ENCODE measurements around the gene CELF6.

The CELF6 gene

DNA sequence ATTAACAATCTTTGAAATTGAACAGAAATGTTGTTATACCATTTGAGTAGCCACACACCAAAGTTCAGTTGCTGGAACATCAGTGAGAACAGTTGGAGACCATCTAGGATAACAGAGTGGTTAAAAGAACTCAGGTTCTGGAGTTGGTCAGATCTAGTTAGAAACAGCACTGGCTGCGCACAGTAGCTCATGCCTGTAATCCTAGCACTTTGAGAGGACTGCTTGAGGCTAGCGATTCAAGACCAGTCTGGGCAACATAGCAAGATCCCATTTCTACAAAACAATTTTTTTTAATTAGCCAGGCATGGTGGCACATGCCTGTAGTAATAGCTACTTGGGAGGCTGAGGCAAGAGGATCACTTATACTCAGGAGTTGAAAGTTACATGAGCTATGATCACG, 81.4 kb downstream of the CELF6 start:
- Histone ChIP-seq H3K27ac (replicated peaks; ENCODE audit: low read length) (no peak overlapping the region), H2BK120ac (ENCODE audit: low read depth, low read length) (no peak overlapping the region), H3K36me3 (replicated peaks in 1 of 2; ENCODE audit: control insufficient read depth in 2 of 2, insufficient read depth in 2 of 2, low read length in 2 of 2) (peaks cover 13 to 49% of the 10 kb centered on the region in 2 donors), H3K23ac (ENCODE audit: low read depth, low read length, poor library complexity) (no peak overlapping the region), H4K8ac (ENCODE audit: low read depth, low read length) (no peak overlapping the region), H3K4me2 (ENCODE audit: insufficient read depth, low read length, poor library complexity, severe bottlenecking) (no peak overlapping the region), H3K9ac (ENCODE audit: low read depth, low read length, poor library complexity) (no peak overlapping the region), H3K4ac (ENCODE audit: low read length) (no peak overlapping the region), H3K79me1 (ENCODE audit: low read depth, low read length) (no peaks in the 10 kb centered on the region), H2AFZ (ENCODE audit: low read length) (no peak overlapping the region), H2BK12ac (ENCODE audit: low read length) (no peak overlapping the region), H3K4me3 (ENCODE audit: low read length in 2 of 2) (no peak overlapping the region), H2BK15ac (ENCODE audit: low read length) (no peak overlapping the region), H4K91ac (ENCODE audit: low read depth, low read length, poor library complexity) (no peak overlapping the region), H3K4me1 (ENCODE audit: control insufficient read depth in 2 of 2, insufficient read depth in 1 of 2, low read depth in 1 of 2, low read length in 2 of 2) (peaks cover 0 to 9% of the 10 kb centered on the region in 2 donors), H3K27me3 (ENCODE audit: control insufficient read depth in 3 of 3, insufficient read depth in 3 of 3, low read depth in 1 of 3, low read length in 3 of 3) (no peaks in the 10 kb centered on the region), H3K14ac (ENCODE audit: low read length) (no peak overlapping the region), H3K18ac (ENCODE audit: low read length) (no peak overlapping the region), H2BK5ac (ENCODE audit: low read length) (no peak overlapping the region), H3K9me3 (replicated peaks in 1 of 2; ENCODE audit: control insufficient read depth in 2 of 2, insufficient read depth in 1 of 2, low read depth in 1 of 2, low read length in 2 of 2) (no peaks in the 10 kb centered on the region), H2AK5ac (ENCODE audit: low read depth, low read length) (no peak overlapping the region)
- no CpG with 5 or more reads among the region's 3 CpGs for WGBS, 2 donors (ENCODE audit: extremely low coverage in 2 of 2, insufficient read length in 2 of 2, insufficient replicate concordance in 1 of 2)
- DNase-seq (ENCODE audit: low spot score): no peak

DNA sequence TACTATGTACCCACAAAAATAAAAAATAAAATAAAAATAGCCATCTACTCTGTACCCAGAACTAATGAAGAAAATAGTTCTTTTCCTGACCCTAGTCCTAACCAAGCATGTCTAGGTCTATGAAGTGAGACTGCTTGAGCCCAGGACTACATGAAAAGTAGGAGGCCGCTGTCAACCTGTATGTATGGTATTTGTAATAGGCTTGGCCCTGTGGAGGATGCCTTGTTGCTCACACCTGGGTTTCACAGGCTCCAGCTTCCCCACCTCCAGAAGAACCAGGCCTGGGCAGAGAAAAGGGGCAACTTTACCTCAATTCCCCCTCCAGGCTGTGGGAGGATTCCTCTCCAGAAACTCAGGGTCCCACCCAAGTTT, 82.1 kb downstream of the CELF6 start:
- H3K4me3 ChIP-seq (ENCODE audit: low read length in 2 of 2): no peak overlapping the region
- WGBS, 2 donors (ENCODE audit: extremely low coverage in 2 of 2, insufficient read length in 2 of 2, insufficient replicate concordance in 1 of 2): no CpG with 5 or more reads among the region's 1 CpG
- no peaks in the 10 kb centered on the region for H3K27me3 ChIP-seq (ENCODE audit: control insufficient read depth in 3 of 3, insufficient read depth in 3 of 3, low read depth in 1 of 3, low read length in 3 of 3)

DNA sequence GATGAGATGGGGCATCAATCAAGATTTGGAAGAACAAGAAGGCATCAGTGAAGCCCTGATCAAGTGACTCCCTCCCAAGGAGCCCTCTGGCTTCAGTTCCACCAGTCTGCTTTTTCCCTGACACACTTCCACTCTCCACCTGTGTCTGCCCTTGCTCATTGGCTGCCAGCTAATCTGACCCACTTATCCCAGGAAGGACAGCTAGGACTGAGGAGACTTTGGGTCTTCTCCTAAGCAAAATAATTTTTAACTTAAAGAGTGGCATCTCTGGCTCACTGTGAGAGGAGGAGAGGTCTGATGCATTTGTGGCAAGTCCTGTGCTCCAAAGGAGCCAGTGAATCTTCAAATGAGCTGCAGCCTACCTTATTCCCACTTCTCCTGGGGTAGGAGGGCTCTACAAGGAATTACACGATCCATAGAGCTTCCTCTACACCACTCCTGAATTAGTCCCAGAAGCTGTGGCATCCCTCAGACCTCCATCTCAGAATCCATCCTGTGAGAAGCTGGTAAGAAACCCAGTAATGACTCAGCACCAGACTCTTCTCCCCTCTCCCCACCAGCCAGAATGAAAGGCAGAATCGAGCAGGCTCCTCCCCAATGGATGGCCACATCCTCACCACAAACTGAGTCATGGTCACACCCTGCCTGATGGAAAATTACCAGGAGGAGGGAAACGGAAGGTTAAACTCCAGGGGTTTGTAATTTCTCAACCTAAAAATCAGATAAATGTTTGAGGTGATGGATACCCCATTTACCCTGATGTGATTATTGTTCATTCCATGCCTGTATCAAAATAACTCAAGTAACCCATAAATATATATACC, 82.7 kb downstream of the CELF6 start:
- no peaks in the 10 kb centered on the region for H3K79me1 ChIP-seq (ENCODE audit: low read depth, low read length)
- H3K36me3 ChIP-seq (replicated peaks in 1 of 2; ENCODE audit: control insufficient read depth in 2 of 2, insufficient read depth in 2 of 2, low read length in 2 of 2): peaks cover 12 to 36% of the 10 kb centered on the region in 2 donors
- no peak overlapping the region for H3K18ac ChIP-seq (ENCODE audit: low read length)
- no peak overlapping the region for H3K4ac ChIP-seq (ENCODE audit: low read length)
- no peak overlapping the region for H2BK120ac ChIP-seq (ENCODE audit: low read depth, low read length)
- no peak overlapping the region for H3K14ac ChIP-seq (ENCODE audit: low read length)
- peaks cover 4 to 6% of the 10 kb centered on the region in 2 donors for H3K4me1 ChIP-seq (ENCODE audit: control insufficient read depth in 2 of 2, insufficient read depth in 1 of 2, low read depth in 1 of 2, low read length in 2 of 2)
- no peak overlapping the region for H2AFZ ChIP-seq (ENCODE audit: low read length)
- H4K91ac ChIP-seq (ENCODE audit: low read depth, low read length, poor library complexity): no peak overlapping the region
- no peak overlapping the region for H2BK15ac ChIP-seq (ENCODE audit: low read length)
- H3K4me2 ChIP-seq (ENCODE audit: insufficient read depth, low read length, poor library complexity, severe bottlenecking): no peak overlapping the region
- no peak overlapping the region for H2BK12ac ChIP-seq (ENCODE audit: low read length)
- H3K9me3 ChIP-seq (replicated peaks in 1 of 2; ENCODE audit: control insufficient read depth in 2 of 2, insufficient read depth in 1 of 2, low read depth in 1 of 2, low read length in 2 of 2): no peaks in the 10 kb centered on the region
- H3K9ac ChIP-seq (ENCODE audit: low read depth, low read length, poor library complexity): no peak overlapping the region
- no peak overlapping the region for H3K27ac ChIP-seq (replicated peaks; ENCODE audit: low read length)
- no CpG with 5 or more reads among the region's 3 CpGs for WGBS, 2 donors (ENCODE audit: extremely low coverage in 2 of 2, insufficient read length in 2 of 2, insufficient replicate concordance in 1 of 2)
- H4K8ac ChIP-seq (ENCODE audit: low read depth, low read length): no peak overlapping the region
- H3K4me3 ChIP-seq (ENCODE audit: low read length in 2 of 2): no peak overlapping the region
- H3K23ac ChIP-seq (ENCODE audit: low read depth, low read length, poor library complexity): no peak overlapping the region
- H2BK5ac ChIP-seq (ENCODE audit: low read length): no peak overlapping the region
- no peak overlapping the region for H2AK5ac ChIP-seq (ENCODE audit: low read depth, low read length)
- H3K27me3 ChIP-seq (ENCODE audit: control insufficient read depth in 3 of 3, insufficient read depth in 3 of 3, low read depth in 1 of 3, low read length in 3 of 3): no peaks in the 10 kb centered on the region
- DNase-seq (ENCODE audit: low spot score): no peak

More for the DNA sequence above, 82.1 kb downstream of the CELF6 start:
- H3K23ac ChIP-seq (ENCODE audit: low read depth, low read length, poor library complexity): no peak overlapping the region
- H3K36me3 ChIP-seq (replicated peaks in 1 of 2; ENCODE audit: control insufficient read depth in 2 of 2, insufficient read depth in 2 of 2, low read length in 2 of 2): peaks cover 12 to 42% of the 10 kb centered on the region in 2 donors
- H2BK120ac ChIP-seq (ENCODE audit: low read depth, low read length): no peak overlapping the region
- no peaks in the 10 kb centered on the region for H3K9me3 ChIP-seq (replicated peaks in 1 of 2; ENCODE audit: control insufficient read depth in 2 of 2, insufficient read depth in 1 of 2, low read depth in 1 of 2, low read length in 2 of 2)
- H3K14ac ChIP-seq (ENCODE audit: low read length): no peak overlapping the region
- H3K27ac ChIP-seq (replicated peaks; ENCODE audit: low read length): no peak overlapping the region
- no peak overlapping the region for H2BK5ac ChIP-seq (ENCODE audit: low read length)
- H2AK5ac ChIP-seq (ENCODE audit: low read depth, low read length): no peak overlapping the region
- H2BK12ac ChIP-seq (ENCODE audit: low read length): no peak overlapping the region
- no peaks in the 10 kb centered on the region for H3K79me1 ChIP-seq (ENCODE audit: low read depth, low read length)
- no peak overlapping the region for H4K91ac ChIP-seq (ENCODE audit: low read depth, low read length, poor library complexity)
- no peak overlapping the region for H2BK15ac ChIP-seq (ENCODE audit: low read length)
- no peak overlapping the region for H3K4ac ChIP-seq (ENCODE audit: low read length)
- no peak overlapping the region for H3K4me2 ChIP-seq (ENCODE audit: insufficient read depth, low read length, poor library complexity, severe bottlenecking)
- H3K9ac ChIP-seq (ENCODE audit: low read depth, low read length, poor library complexity): no peak overlapping the region
- peaks cover 1 to 6% of the 10 kb centered on the region in 2 donors for H3K4me1 ChIP-seq (ENCODE audit: control insufficient read depth in 2 of 2, insufficient read depth in 1 of 2, low read depth in 1 of 2, low read length in 2 of 2)
- no peak for DNase-seq (ENCODE audit: low spot score)
- no peak overlapping the region for H2AFZ ChIP-seq (ENCODE audit: low read length)
- no peak overlapping the region for H4K8ac ChIP-seq (ENCODE audit: low read depth, low read length)
- no peak overlapping the region for H3K18ac ChIP-seq (ENCODE audit: low read length)

GRCh38 chr15:72236381-72237003, 83.5 kb downstream of the CELF6 start:
- no CpG with 5 or more reads among the region's 2 CpGs for whole genome bisulfite sequencing, 2 donors (ENCODE audit: extremely low coverage in 2 of 2, insufficient read length in 2 of 2, insufficient replicate concordance in 1 of 2)
- H3K27me3 ChIP-seq (ENCODE audit: control insufficient read depth in 3 of 3, insufficient read depth in 3 of 3, low read depth in 1 of 3, low read length in 3 of 3): no peaks in the 10 kb centered on the region

More at GRCh38 chr15:72236381-72237003, 83.5 kb downstream of the CELF6 start:
- H3K9me3 ChIP-seq (replicated peaks in 1 of 2; ENCODE audit: control insufficient read depth in 2 of 2, insufficient read depth in 1 of 2, low read depth in 1 of 2, low read length in 2 of 2): no peaks in the 10 kb centered on the region
- no peak overlapping the region for H2AK5ac ChIP-seq (ENCODE audit: low read depth, low read length)
- H2BK12ac ChIP-seq (ENCODE audit: low read length): no peak overlapping the region
- H3K36me3 ChIP-seq (replicated peaks in 1 of 2; ENCODE audit: control insufficient read depth in 2 of 2, insufficient read depth in 2 of 2, low read length in 2 of 2): peaks cover 6 to 28% of the 10 kb centered on the region in 2 donors
- H3K23ac ChIP-seq (ENCODE audit: low read depth, low read length, poor library complexity): no peak overlapping the region
- H3K4ac ChIP-seq (ENCODE audit: low read length): no peak overlapping the region
- H3K18ac ChIP-seq (ENCODE audit: low read length): no peak overlapping the region
- no peak overlapping the region for H3K9ac ChIP-seq (ENCODE audit: low read depth, low read length, poor library complexity)
- no peak overlapping the region for H3K27ac ChIP-seq (replicated peaks; ENCODE audit: low read length)
- no peak overlapping the region for H4K8ac ChIP-seq (ENCODE audit: low read depth, low read length)
- no peak overlapping the region for H2BK5ac ChIP-seq (ENCODE audit: low read length)
- no peak overlapping the region for H4K91ac ChIP-seq (ENCODE audit: low read depth, low read length, poor library complexity)
- H2BK15ac ChIP-seq (ENCODE audit: low read length): no peak overlapping the region
- peaks cover 8 to 9% of the 10 kb centered on the region in 2 donors for H3K4me1 ChIP-seq (ENCODE audit: control insufficient read depth in 2 of 2, insufficient read depth in 1 of 2, low read depth in 1 of 2, low read length in 2 of 2)
- no peak overlapping the region for H3K4me3 ChIP-seq (ENCODE audit: low read length in 2 of 2)
- no peak overlapping the region for H2BK120ac ChIP-seq (ENCODE audit: low read depth, low read length)
- no peak overlapping the region for H3K14ac ChIP-seq (ENCODE audit: low read length)
- no peak for DNase-seq (ENCODE audit: low spot score)
- no peak overlapping the region for H2AFZ ChIP-seq (ENCODE audit: low read length)
- no peaks in the 10 kb centered on the region for H3K79me1 ChIP-seq (ENCODE audit: low read depth, low read length)
- H3K4me2 ChIP-seq (ENCODE audit: insufficient read depth, low read length, poor library complexity, severe bottlenecking): no peak overlapping the region
